GM04503 (cell line): Measurements from ENCODE around the gene GRIN1.
"Not testable (repeated sequence)": the region's sequence is repeated elsewhere in the genome, so short reads cannot be mapped to it uniquely, and the experiment has no call there.

ENCODE experiments used
- DNase-seq: peaks from one replicate; pipeline ENCODE4 v3.0.0-alpha.2; 2012; ENCODE audit warnings: low read depth

Gene GRIN1

DNA sequence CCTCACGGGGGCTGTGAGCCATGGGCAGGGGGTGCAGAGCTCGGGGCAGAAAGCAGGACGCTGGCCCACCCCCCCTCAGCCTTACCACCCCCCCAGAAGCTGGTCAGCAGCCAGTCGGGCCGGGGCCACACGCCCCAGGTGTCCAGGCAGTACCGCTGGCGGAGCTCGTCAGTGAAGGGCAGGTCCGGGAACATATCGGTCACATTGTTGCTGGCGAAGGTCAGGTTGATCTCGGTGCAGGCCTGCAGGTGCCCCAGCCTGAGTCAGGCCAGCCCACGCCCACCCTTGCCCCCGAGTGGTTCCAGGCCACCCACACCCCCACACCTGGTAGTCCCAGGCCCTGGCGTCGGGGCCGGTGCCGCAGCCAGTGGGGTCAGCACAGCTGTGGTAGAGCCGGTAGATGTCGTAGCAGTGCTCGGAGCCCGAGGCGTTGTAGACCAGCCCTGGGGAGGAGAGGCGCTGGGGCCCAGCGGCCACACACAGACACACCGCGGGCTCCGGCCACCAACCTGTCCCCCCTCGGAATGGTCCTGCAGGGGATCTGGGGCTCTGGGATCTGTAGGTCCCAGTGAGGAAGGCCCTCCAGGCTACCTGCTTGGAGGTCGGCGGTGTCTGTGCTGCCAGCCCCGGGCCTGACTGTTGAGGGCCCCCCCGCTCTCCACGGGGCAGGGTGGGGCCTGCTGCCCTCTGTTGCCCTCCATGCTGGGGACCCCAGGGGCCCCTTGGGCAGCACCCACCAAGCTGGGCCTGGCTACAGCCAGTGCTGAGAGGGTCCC, 27.0 kb upstream of the GRIN1 start:
- DNase-seq, result no peak

DNA sequence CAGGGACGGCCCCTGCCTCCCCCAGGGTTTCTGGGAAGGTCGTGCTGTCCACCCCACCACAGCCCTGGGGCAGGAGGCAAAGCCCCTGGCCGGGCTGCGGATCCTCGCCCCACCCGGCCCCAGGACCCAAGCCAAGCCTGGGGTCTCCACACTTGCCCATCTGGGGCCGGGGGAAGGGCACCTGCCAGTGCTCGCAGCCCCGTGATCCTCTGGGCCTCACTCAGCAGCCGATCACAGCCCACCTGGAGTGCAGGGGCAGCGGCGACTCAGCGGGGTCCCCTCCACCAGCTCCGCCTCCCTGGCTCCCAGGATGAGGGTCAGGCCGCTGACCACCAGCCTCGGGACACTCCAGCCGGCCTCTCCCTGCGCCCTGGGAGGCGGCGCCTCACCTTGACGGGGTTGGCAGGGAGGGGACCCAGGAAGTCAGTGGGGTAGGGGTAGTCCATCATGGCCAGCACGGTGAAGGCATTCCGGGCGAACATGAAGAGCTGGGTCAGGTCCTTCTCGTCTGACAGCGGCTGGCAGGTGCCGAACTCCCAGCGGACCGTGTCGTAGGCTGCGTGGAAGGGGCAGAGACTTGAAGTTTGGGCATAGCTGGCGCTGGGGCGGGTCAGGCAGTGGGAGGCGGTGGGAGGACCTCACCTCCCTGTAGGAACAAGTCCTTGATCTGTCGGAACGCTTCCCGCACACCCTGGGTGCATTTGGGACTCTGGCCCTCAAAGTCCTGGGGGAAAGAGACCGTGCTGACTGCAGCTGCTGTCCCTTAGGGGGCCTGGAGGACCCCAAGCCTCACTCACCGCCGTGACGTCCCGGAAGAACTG, 26.2 kb upstream of the GRIN1 start:
- DNase-seq, result no peak

- no peak for DNase-seq
These were observed 25.4 kb upstream of the GRIN1 start for GRCh38 chr9:137113385-137114159.

- no peak for DNase-seq
These were observed 24.7 kb upstream of the GRIN1 start for GRCh38 chr9:137114220-137114612.

- DNase-seq, result no peak
These were observed 24.2 kb upstream of the GRIN1 start, which contains the start of gene DPP7 for GRCh38 chr9:137114613-137115393. DPP7 (minus strand) TSS chr9:137114733; CDS start chr9:137114713, 20 bp downstream.

GRCh38 chr9:137115394-137116026, 23.4 kb upstream of the GRIN1 start:
- DNase-seq, result no peak

- DNase-seq, result no peak
These were observed 22.9 kb upstream of the GRIN1 start for GRCh38 chr9:137116027-137116507.

GRCh38 chr9:137116728-137117127, 22.2 kb upstream of the GRIN1 start:
- no peak for DNase-seq

- DNase-seq, result no peak
These were observed 21.7 kb upstream of the GRIN1 start for GRCh38 chr9:137117269-137117731.

DNA sequence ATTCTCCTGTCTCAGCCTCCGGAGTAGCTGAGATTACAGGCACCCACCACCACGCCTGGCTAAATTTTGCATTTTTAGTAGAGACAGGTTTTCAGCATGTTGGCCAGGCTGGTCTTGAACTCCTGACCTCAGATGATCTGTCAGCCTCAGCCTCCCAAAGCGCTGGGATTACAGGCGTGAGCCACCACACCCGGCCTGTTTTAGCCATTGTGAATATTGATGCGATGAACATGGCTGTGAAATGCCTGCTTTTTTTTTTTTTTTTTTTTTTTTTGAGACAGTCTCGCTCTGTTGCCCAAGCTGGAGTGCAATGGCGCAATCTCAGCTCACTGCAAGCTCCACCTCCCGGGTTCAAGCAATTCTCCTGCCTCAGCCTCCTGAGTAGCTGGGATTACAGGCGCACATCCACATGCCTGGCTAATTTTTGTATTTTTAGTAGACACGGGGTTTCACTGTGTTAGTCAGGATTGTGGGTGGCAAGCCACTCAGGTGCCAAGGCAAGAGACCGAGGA, 20.8 kb upstream of the GRIN1 start:
- DNase-seq, result not testable (repeated sequence)

- DNase-seq, result not testable (repeated sequence)
These were observed 16.8 kb upstream of the GRIN1 start for GRCh38 chr9:137121927-137122795.

- DNase-seq, result not testable (repeated sequence)
These were observed 16.0 kb upstream of the GRIN1 start for GRCh38 chr9:137122796-137123467.

DNA sequence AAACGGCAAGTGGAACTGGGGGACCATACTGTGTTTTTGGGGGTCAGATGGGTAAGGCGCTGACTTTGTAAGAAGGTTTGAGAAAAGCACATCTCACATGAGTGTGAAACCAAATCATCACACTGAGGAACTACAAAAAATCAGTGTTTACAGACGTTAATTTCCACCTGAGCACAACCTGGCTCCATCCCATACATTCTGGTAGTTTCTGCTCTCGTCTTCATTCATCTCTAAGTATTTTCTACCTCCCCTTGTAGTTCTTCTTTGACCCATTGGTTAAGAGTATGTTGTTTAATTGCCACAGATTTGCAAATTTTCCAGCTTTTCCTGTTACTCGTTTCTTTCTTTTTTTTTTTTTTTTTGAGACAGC, 15.5 kb upstream of the GRIN1 start:
- no peak for DNase-seq

DNA sequence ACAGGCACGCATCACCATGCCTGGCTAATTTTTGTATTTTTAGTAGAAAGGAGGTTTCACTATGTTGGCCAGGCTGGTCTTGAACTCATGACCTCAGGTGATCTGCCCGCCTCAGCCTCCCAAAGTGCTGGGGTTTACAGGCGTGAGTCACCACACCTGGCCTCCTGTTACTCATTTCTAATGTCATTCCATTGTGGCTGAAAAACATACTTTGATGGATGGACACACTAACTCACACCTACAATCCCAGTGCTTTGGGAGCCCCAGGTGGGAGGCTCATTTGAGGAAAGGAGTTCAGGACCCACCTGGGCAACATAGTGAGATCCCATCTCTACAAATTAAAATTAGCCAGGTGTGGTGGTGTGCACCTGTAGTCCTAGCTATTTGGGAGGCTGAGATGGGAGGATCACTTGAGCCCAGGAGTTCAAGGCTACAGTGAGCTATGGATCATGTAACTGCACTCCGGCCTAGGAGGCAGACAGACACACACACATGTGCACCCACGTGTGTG, 14.9 kb upstream of the GRIN1 start:
- DNase-seq, result not testable (repeated sequence)

DNA sequence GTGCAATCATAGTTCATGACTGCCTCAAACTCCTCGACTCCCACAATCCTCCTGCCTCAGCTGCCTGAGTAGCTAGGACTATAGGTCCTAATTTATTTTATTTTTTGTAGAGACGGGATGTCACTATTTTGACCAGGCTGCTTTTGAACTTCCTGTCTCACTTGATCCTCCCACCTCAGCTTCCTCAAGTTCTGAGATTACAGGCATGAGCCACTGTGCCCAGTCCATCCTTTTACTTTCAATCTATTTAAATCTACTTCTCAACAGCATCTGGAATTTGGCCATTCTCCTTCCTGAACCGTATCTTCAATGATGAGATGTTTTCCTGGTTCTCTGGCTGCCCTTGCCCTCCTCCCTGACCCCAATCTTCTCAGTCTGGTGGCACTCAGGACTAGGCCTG, 12.2 kb upstream of the GRIN1 start:
- no peak for DNase-seq

DNA sequence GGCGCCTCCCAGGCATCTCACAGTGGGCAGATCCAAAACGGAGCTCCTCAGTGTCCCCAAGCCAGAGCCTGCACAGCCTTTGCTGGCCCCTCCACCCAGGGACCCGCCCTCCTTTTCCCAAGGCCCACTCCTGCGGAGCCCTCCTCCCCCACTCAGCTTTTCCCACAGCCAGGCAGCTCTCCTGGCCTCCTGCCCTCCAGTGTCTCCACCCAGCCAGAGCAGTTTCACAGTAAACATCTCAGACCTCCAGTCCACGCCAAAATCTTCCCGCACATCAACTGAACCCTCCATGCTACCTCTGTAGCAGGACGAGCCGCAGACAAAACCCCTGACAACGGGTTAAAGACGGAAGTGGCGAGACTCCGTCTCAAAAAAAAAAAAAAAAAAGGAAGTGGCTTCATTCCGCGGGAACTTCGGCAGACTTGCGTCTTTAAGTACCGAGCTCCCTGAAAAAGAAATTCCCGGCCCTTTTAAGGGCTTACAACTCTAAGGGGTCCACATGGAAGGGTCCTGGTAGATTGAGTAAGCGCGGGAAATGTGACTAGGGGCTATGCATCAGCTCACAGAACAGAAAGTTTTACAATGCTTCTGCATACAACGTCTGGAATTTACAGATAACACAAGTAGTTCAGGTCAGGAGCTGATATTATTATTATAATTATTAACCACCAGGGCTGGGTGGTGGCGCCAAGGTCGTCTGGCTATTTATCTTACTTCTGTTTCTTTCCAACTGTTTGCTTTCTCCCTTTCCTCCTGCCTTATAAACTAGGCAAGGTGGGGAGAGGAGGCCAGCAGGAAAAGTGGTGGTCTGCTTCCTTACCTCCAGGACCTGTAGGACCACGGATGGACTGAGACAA, 11.4 kb upstream of the GRIN1 start:
- no peak for DNase-seq

DNA sequence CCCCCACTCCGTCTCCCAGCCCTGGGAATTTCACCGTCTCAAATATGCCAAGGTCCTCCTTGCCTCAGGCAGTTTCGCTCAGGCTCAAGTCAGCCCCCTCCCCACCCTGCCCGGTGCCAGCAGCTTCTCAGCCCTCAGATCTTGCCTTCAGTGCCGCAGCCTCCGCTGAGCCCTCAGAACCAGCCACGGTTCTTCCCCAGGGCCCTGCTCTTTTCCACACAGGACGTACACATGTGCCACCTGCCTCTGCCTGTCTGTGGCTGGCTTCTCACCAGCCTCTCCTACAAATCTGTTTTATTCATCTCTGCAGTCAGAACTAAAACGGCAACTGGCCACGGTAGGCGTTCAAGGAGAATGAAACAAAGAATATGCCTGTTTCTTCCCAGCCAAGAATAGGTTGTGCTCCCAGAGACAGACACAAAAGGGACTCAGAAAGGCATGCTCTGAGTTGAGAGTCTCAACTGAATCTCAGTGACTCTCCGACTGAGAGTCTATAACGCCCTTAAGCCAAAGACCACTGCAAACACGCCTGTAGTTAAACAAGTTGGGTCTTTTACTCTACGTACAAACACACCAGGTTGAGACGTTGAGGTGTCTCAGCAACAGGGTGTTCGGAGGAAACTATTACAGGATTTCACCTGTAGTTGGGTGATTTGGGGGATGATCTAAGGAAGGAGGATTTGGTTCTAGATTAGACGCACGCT, 10.6 kb upstream of the GRIN1 start:
- no peak for DNase-seq
